H9 (cell line): Measurements from ENCODE around the gene UTP4. TPM values are rescaled to one million over a fixed set of nuclear protein-coding genes. Genes with fewer than 3 reads are reported as not detected.

Source experiments
- DNase-seq: peaks from one replicate; pipeline ENCODE4 v3.0.0-alpha.2; 2017
- H2AFZ ChIP-seq: one replicate; pipeline ENCODE4 v1.6.1; 2013; ENCODE audit warnings: mild to moderate bottlenecking, low read length, control low read depth, moderate library complexity
- H2AK5ac ChIP-seq: 2 replicates; pipeline ENCODE4 v1.6.1; 2013; ENCODE audit warnings: low read length, control low read depth, mixed read lengths; ENCODE audit not compliant: insufficient read length
- H2BK120ac ChIP-seq: one replicate; pipeline ENCODE4 v1.6.1; 2013; ENCODE audit warnings: low read depth, mild to moderate bottlenecking, low read length, control low read depth, inconsistent platforms; ENCODE audit not compliant: poor library complexity, severe bottlenecking
- H2BK12ac ChIP-seq: 2 replicates; pipeline ENCODE4 v1.6.1; 2013; ENCODE audit warnings: low read length, control low read depth, mixed read lengths, low read depth; ENCODE audit not compliant: insufficient read length
- H2BK15ac ChIP-seq: 2 replicates; pipeline ENCODE4 v1.6.1; 2013; ENCODE audit warnings: low read depth, low read length, control low read depth
- H2BK20ac ChIP-seq: one replicate; pipeline ENCODE4 v1.6.1; 2013; ENCODE audit warnings: low read depth, mild to moderate bottlenecking, low read length, control low read depth, inconsistent platforms; ENCODE audit not compliant: poor library complexity, severe bottlenecking
- H2BK5ac ChIP-seq: 2 replicates; pipeline ENCODE4 v1.6.1; 2013; ENCODE audit warnings: low read length, control low read depth, mixed read lengths; ENCODE audit not compliant: insufficient read length
- H3K14ac ChIP-seq: 2 replicates; pipeline ENCODE4 v1.6.1; 2013; ENCODE audit warnings: low read length, control low read depth; ENCODE audit not compliant: insufficient read depth
- H3K18ac ChIP-seq: 2 replicates; pipeline ENCODE4 v1.6.1; 2013; ENCODE audit warnings: low read depth, mild to moderate bottlenecking, mixed read lengths, low read length, control low read depth; ENCODE audit not compliant: insufficient read length
- H3K23ac ChIP-seq: 2 replicates; pipeline ENCODE4 v1.6.1; 2013; ENCODE audit warnings: low read length, control low read depth, mixed read lengths, low read depth; ENCODE audit not compliant: insufficient read length
- H3K23me2 ChIP-seq: 2 replicates; pipeline ENCODE4 v1.6.1; 2013; ENCODE audit warnings: low read depth, mild to moderate bottlenecking, mixed read lengths, low read length, control low read depth; ENCODE audit not compliant: insufficient read length, poor library complexity, severe bottlenecking
- H3K27ac ChIP-seq: 2 replicates; pipeline ENCODE4 v1.5.1; 2013; ENCODE audit warnings: low read length, control low read depth, mixed read lengths, low read depth; ENCODE audit not compliant: insufficient read length
- H3K27me3 ChIP-seq: 2 replicates; pipeline ENCODE4 v1.6.1; 2013; ENCODE audit warnings: low read length, control low read depth, inconsistent platforms; ENCODE audit not compliant: insufficient read depth
- H3K4ac ChIP-seq: 2 replicates; pipeline ENCODE4 v1.6.1; 2013; ENCODE audit warnings: low read depth, mild to moderate bottlenecking, control low read depth, inconsistent platforms, low read length, moderate library complexity
- H3K4me1 ChIP-seq: 2 replicates; pipeline ENCODE4 v1.6.1; 2013; ENCODE audit warnings: low read length, control low read depth, inconsistent platforms; ENCODE audit not compliant: insufficient read depth
- H3K4me2 ChIP-seq: 2 replicates; pipeline ENCODE4 v1.6.1; 2013; ENCODE audit warnings: low read length, control low read depth, mixed read lengths; ENCODE audit not compliant: insufficient read length, insufficient read depth
- H3K56ac ChIP-seq: 2 replicates; pipeline ENCODE4 v1.6.1; 2013; ENCODE audit warnings: low read depth, mild to moderate bottlenecking, mixed read lengths, low read length, control low read depth; ENCODE audit not compliant: insufficient read length
- H3K79me1 ChIP-seq: 2 replicates; pipeline ENCODE4 v1.6.1; 2013; ENCODE audit warnings: low read depth, mild to moderate bottlenecking, moderate library complexity, low read length, control low read depth, inconsistent platforms; ENCODE audit not compliant: insufficient read depth, poor library complexity, severe bottlenecking
- H3K79me2 ChIP-seq: 2 replicates; pipeline ENCODE4 v1.6.1; 2013; ENCODE audit warnings: low read length, control low read depth, inconsistent platforms; ENCODE audit not compliant: insufficient read depth
- H3K9ac ChIP-seq: 2 replicates; pipeline ENCODE4 v1.6.1; 2013; ENCODE audit warnings: low read length, control low read depth, mixed read lengths; ENCODE audit not compliant: insufficient read length; ENCODE audit errors: extremely low read depth
- H3K9me3 ChIP-seq: one replicate; pipeline ENCODE4 v1.6.1; 2013; ENCODE audit warnings: low read depth, low read length, inconsistent platforms; ENCODE audit not compliant: control insufficient read depth
- H3T11ph ChIP-seq: one replicate; pipeline ENCODE4 v1.6.1; 2013; ENCODE audit warnings: mild to moderate bottlenecking, low read length, control low read depth, inconsistent platforms
- H4K20me1 ChIP-seq: one replicate; pipeline ENCODE4 v1.6.1; 2013; ENCODE audit not compliant: control insufficient read depth, insufficient read length, insufficient read depth
- H4K5ac ChIP-seq: 2 replicates; pipeline ENCODE4 v1.6.1; 2013; ENCODE audit warnings: low read depth, mild to moderate bottlenecking, mixed read lengths, low read length, control low read depth; ENCODE audit not compliant: insufficient read length
- H4K8ac ChIP-seq: replicated peaks from 2 replicates; pipeline ENCODE4 v1.6.1; 2013; ENCODE audit warnings: low read length, control low read depth, mixed read lengths, low read depth; ENCODE audit not compliant: insufficient read length
- H4K91ac ChIP-seq: 2 replicates; pipeline ENCODE4 v1.6.1; 2013; ENCODE audit warnings: low read depth, mild to moderate bottlenecking, moderate library complexity, mixed read lengths, low read length, control low read depth; ENCODE audit not compliant: insufficient read length
- H3K27ac Mint-ChIP-seq, 3 experiments: 2 replicates in 2 of 3; 3 replicates in 1 of 3; pipeline ENCODE4 v1.8.0; 2020 to 2021; ENCODE audit warnings: mixed read lengths in 3 of 3, mild to moderate bottlenecking in 1 of 3, moderate library complexity in 1 of 3
- H3K27me3 Mint-ChIP-seq: 2 replicates; pipeline ENCODE4 v1.8.0; 2021; ENCODE audit warnings: low read depth, mild to moderate bottlenecking, moderate library complexity, mixed read lengths
- H3K36me3 Mint-ChIP-seq, 3 experiments: 2 replicates in 2 of 3; 3 replicates in 1 of 3; pipeline ENCODE4 v1.8.0; 2020 to 2021; ENCODE audit warnings: low read depth in 3 of 3, mixed read lengths in 3 of 3; ENCODE audit not compliant: insufficient read depth in 1 of 3
- H3K4me1 Mint-ChIP-seq, 2 experiments: 2 replicates each; pipeline ENCODE4 v1.8.0; 2020; ENCODE audit warnings: mixed read lengths in 2 of 2
- H3K4me3 Mint-ChIP-seq, 2 experiments: 2 replicates in 1 of 2; 3 replicates in 1 of 2; pipeline ENCODE4 v1.8.0; 2020 to 2021; ENCODE audit warnings: mild to moderate bottlenecking in 2 of 2, mixed read lengths in 2 of 2, moderate library complexity in 1 of 2
- H3K9me3 Mint-ChIP-seq, 2 experiments: 2 replicates in 1 of 2; 3 replicates in 1 of 2; pipeline ENCODE4 v1.8.0; 2020; ENCODE audit warnings: mild to moderate bottlenecking in 2 of 2, mixed read lengths in 2 of 2, moderate library complexity in 1 of 2
- WGBS: extraction: QIAGEN DNeasy Blood & Tissue Kit; methylation state at CpG from one replicate; pipeline ENCODE4 v1.1.7; 2013; ENCODE audit warnings: missing lambda C conversion rate, low lambda C conversion rate, mixed read lengths; ENCODE audit not compliant: insufficient read length; ENCODE audit errors: extremely low coverage; 5-methylcytosine and 5-hydroxymethylcytosine counted together
- total RNA-seq: library from RNA; stranded (reverse); gene quantifications from 2 replicates; pipeline ENCODE4 v1.2.1, GENCODE V29; 2021
- TF ChIP-seq, protein P1 (sequence below): fragments of 200-600 bp; sonication (generic); conservative IDR thresholded peaks from 3 replicates; pipeline ENCODE4 v1.8.0; 2021; ENCODE audit warnings: antibody characterized with exemption, mild to moderate bottlenecking

The UTP4 gene
- total RNA-seq, 1 experiment from 2014 or later = 94.0 TPM

DNA sequence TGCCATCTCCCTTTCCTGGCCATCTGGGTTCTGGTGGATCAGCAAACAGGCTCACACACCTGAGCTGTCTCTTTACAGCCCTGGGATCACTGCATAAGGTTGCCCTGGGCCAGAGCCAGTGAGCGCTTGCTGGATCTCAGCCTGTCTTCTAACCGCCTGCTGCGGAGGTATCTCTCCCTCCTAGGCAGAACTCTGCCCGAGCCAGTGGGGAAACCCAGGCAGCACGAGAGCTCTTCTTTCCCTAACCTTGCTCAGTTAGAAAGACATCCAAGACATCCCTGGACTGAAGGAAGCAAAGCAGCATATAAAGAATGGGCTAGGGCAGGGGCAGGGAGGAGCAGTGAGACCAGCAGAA is 20.6 kb upstream of the UTP4 start:
- H3K9ac ChIP-seq = no peak overlapping the region
- Mint-ChIP-seq H3K27ac (peak overlapping the region in 1 of 3 experiments; percentile 74; a peak in 2 of 7 replicates), H3K9me3 (no peaks in the 10 kb centered on the region), H3K27me3 (no peaks in the 10 kb centered on the region), H3K4me1 (peaks cover 21 to 32% of the 10 kb centered on the region in 2 experiments), H3K4me3 (no peak overlapping the region), H3K36me3 (peaks cover 56 to 80% (median 68%) of the 10 kb centered on the region in 3 experiments)
- H3K4me1 ChIP-seq = peaks cover 7% of the 10 kb centered on the region; the same call in 1 of the 2 replicates
- TF ChIP-seq, protein P1, sequence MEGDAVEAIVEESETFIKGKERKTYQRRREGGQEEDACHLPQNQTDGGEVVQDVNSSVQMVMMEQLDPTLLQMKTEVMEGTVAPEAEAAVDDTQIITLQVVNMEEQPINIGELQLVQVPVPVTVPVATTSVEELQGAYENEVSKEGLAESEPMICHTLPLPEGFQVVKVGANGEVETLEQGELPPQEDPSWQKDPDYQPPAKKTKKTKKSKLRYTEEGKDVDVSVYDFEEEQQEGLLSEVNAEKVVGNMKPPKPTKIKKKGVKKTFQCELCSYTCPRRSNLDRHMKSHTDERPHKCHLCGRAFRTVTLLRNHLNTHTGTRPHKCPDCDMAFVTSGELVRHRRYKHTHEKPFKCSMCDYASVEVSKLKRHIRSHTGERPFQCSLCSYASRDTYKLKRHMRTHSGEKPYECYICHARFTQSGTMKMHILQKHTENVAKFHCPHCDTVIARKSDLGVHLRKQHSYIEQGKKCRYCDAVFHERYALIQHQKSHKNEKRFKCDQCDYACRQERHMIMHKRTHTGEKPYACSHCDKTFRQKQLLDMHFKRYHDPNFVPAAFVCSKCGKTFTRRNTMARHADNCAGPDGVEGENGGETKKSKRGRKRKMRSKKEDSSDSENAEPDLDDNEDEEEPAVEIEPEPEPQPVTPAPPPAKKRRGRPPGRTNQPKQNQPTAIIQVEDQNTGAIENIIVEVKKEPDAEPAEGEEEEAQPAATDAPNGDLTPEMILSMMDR = no peak
- H2BK15ac ChIP-seq = no peak overlapping the region
- H3T11ph ChIP-seq = no peak overlapping the region
- H4K20me1 ChIP-seq = no peaks in the 10 kb centered on the region
- no peak overlapping the region for H4K91ac ChIP-seq
- no peak overlapping the region for H4K5ac ChIP-seq
- H2AFZ ChIP-seq = no peak overlapping the region
- no peak overlapping the region for H2BK20ac ChIP-seq
- no peak overlapping the region for H3K18ac ChIP-seq
- H2AK5ac ChIP-seq = no peak overlapping the region
- no peak overlapping the region for H3K4ac ChIP-seq
- H3K79me2 ChIP-seq = peaks cover 8% of the 10 kb centered on the region; the same call in 1 of the 2 replicates
- no peaks in the 10 kb centered on the region for H3K27me3 ChIP-seq
- no peak overlapping the region for H3K14ac ChIP-seq
- H3K56ac ChIP-seq = no peak overlapping the region
- WGBS = no CpG with 5 or more reads among the region's 5 CpGs
- H3K27ac ChIP-seq = no peak overlapping the region
- H3K9me3 ChIP-seq = no peaks in the 10 kb centered on the region
- no peak overlapping the region for H2BK120ac ChIP-seq
- no peak for DNase-seq
- peaks cover 15% of the 10 kb centered on the region for H3K23me2 ChIP-seq
- no peak overlapping the region for H2BK5ac ChIP-seq
- H2BK12ac ChIP-seq = no peak overlapping the region
- no peaks in the 10 kb centered on the region for H3K79me1 ChIP-seq
- H3K4me2 ChIP-seq = no peak overlapping the region
- no peak overlapping the region for H4K8ac ChIP-seq
- no peak overlapping the region for H3K23ac ChIP-seq
